Measurements from ENCODE around the gene PDSS1. TPM values are rescaled to one million over a fixed set of nuclear protein-coding genes. Genes with fewer than 3 reads are reported as not detected.
A peak's percentile ranks its signal among the peaks of the same experiment; 100 is the strongest.

The PDSS1 gene
- total RNA-seq, 1 experiment from 2014 or later, result 18.4 TPM

GRCh38 chr10:26706936-26707335 is 9.4 kb downstream of the PDSS1 start:
- no peak overlapping the region for H3K9ac ChIP-seq (ENCODE audit: extremely low read depth, insufficient read length, low read length)
- no CpG with 5 or more reads among the region's 10 CpGs for WGBS (ENCODE audit: extremely low coverage, insufficient read length, low lambda C conversion rate)
- H3K9me3 ChIP-seq (ENCODE audit: control insufficient read depth, low read depth, low read length), result no peaks in the 10 kb centered on the region
- no peak overlapping the region for H2BK120ac ChIP-seq (ENCODE audit: low read depth, low read length, poor library complexity, severe bottlenecking)
- no peak overlapping the region for H3K56ac ChIP-seq (ENCODE audit: insufficient read length, low read depth, low read length)
- no peak overlapping the region for H2AFZ ChIP-seq (ENCODE audit: low read length)
- H3K27ac Mint-ChIP-seq, result peak overlapping the region in 2 of 3 experiments; percentile 20 to 42; a peak in 1 of 7 replicates
- H2BK20ac ChIP-seq (ENCODE audit: low read depth, low read length, poor library complexity, severe bottlenecking), result no peak overlapping the region
- H4K20me1 ChIP-seq (ENCODE audit: control insufficient read depth, insufficient read depth, insufficient read length), result no peaks in the 10 kb centered on the region
- no peak overlapping the region for H3T11ph ChIP-seq (ENCODE audit: low read length)
- DNase-seq, result no peak
- H3K79me2 ChIP-seq (ENCODE audit: insufficient read depth, low read length), result no peaks in the 10 kb centered on the region; the same call in 1 of the 2 replicates
- no peak overlapping the region for H4K5ac ChIP-seq (ENCODE audit: insufficient read length, low read depth, low read length)
- H3K4me1 Mint-ChIP-seq, result no peaks in the 10 kb centered on the region
- H3K14ac ChIP-seq (ENCODE audit: insufficient read depth, low read length), result no peak overlapping the region
- H3K36me3 Mint-ChIP-seq (ENCODE audit: insufficient read depth in 1 of 3, low read depth in 3 of 3), result peaks cover 37 to 61% (median 60%) of the 10 kb centered on the region in 3 experiments; a peak in 6 of 7 replicates
- H3K4me3 Mint-ChIP-seq, result no peak overlapping the region
- H3K79me1 ChIP-seq (ENCODE audit: insufficient read depth, low read depth, low read length, poor library complexity, severe bottlenecking), result no peaks in the 10 kb centered on the region
- no peak overlapping the region for H3K4ac ChIP-seq (ENCODE audit: low read depth, low read length)
- no peak overlapping the region for H3K18ac ChIP-seq (ENCODE audit: insufficient read length, low read depth, low read length)
- no peaks in the 10 kb centered on the region for H3K23me2 ChIP-seq (ENCODE audit: insufficient read length, low read depth, low read length, poor library complexity, severe bottlenecking)
- no peaks in the 10 kb centered on the region for H3K27me3 ChIP-seq (ENCODE audit: insufficient read depth, low read length)
- no peak for TF ChIP-seq CTCF (conservative IDR thresholded peaks at IDR 0.05)
- no peak overlapping the region for H2AK5ac ChIP-seq (ENCODE audit: insufficient read length, low read length)
- no peaks in the 10 kb centered on the region for H3K9me3 Mint-ChIP-seq
- H4K91ac ChIP-seq (ENCODE audit: insufficient read length, low read depth, low read length), result no peak overlapping the region
- no peak overlapping the region for H2BK12ac ChIP-seq (ENCODE audit: insufficient read length, low read depth, low read length)
- no peaks in the 10 kb centered on the region for H3K4me1 ChIP-seq (ENCODE audit: insufficient read depth, low read length)
- no peak overlapping the region for H2BK15ac ChIP-seq (ENCODE audit: low read depth, low read length)
- no peak overlapping the region for H4K8ac ChIP-seq (replicated peaks; ENCODE audit: insufficient read length, low read depth, low read length)
- H3K4me2 ChIP-seq (ENCODE audit: insufficient read depth, insufficient read length, low read length), result no peak overlapping the region
- no peaks in the 10 kb centered on the region for H3K27me3 Mint-ChIP-seq (ENCODE audit: low read depth)
- no peak overlapping the region for H2BK5ac ChIP-seq (ENCODE audit: insufficient read length, low read length)
- H3K23ac ChIP-seq (ENCODE audit: insufficient read length, low read depth, low read length), result no peak overlapping the region
- H3K27ac ChIP-seq (ENCODE audit: insufficient read length, low read depth, low read length), result no peak overlapping the region
